HUES48 (cell line): Measurements from ENCODE around the gene KCNN3.

ENCODE experiments used
- H3K27ac ChIP-seq: one replicate; pipeline ENCODE4 v1.7.0; 2013; ENCODE audit warnings: low read depth, low read length, inconsistent platforms
- H3K27me3 ChIP-seq: 2 replicates; pipeline ENCODE4 v1.6.1; 2013; ENCODE audit warnings: mild to moderate bottlenecking, low read length; ENCODE audit not compliant: control insufficient read depth, insufficient read depth
- H3K36me3 ChIP-seq: 2 replicates; pipeline ENCODE4 v1.6.1; 2013; ENCODE audit warnings: low read length; ENCODE audit not compliant: control insufficient read depth, insufficient read depth
- H3K4me1 ChIP-seq: 2 replicates; pipeline ENCODE4 v1.6.1; 2013; ENCODE audit warnings: mild to moderate bottlenecking, low read length; ENCODE audit not compliant: control insufficient read depth, insufficient read depth
- H3K4me3 ChIP-seq: 2 replicates; pipeline ENCODE4 v1.5.1; 2013; ENCODE audit warnings: mild to moderate bottlenecking, low read depth, low read length
- H3K9ac ChIP-seq: 2 replicates; pipeline ENCODE4 v1.6.1; 2013; ENCODE audit warnings: mild to moderate bottlenecking, low read depth, low read length, moderate library complexity
- H3K9me3 ChIP-seq: 2 replicates; pipeline ENCODE4 v1.6.1; 2013; ENCODE audit warnings: low read length; ENCODE audit not compliant: control insufficient read depth, insufficient read depth

The KCNN3 gene

DNA sequence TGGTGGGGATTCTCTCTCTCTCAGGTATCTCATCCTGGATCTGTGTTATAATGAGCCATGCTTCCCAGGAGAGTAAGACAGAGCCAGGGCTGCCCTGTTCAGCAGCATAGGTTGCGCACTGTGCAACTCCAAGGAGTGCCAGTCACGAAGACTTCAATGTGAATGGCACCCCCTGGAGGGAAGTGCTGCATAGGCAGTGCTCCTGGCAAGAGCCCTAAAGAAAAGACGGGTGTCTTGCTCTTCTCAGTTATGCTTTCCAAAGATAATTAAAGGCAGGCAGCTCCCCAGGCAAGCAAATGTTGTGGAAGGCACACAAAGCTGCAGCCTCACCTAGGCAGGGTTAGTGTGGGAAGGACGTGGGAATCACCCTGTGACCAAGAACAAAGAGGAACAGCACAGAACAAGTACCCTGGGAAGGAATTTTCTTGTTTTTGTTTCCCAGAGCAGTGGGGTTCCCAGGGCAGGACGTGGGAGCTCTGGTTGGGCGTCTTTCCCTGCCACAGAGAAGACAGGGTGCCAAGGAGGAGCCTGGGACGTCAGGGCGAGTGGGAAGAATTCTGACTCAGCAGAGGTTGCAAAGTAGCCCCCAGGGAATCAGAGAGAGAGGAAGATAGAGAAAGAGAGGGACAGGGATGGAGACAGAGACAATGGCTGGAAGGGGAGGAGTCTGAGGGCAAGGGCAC is 120.9 kb downstream of the KCNN3 start:
- no peak overlapping the region for H3K4me3 ChIP-seq
- H3K36me3 ChIP-seq: no peaks in the 10 kb centered on the region
- H3K9me3 ChIP-seq: no peaks in the 10 kb centered on the region
- H3K27me3 ChIP-seq: no peaks in the 10 kb centered on the region
- peak overlapping the region; percentile 2 for H3K27ac ChIP-seq
- no peak overlapping the region for H3K9ac ChIP-seq
- H3K4me1 ChIP-seq: peaks cover 20% of the 10 kb centered on the region

DNA sequence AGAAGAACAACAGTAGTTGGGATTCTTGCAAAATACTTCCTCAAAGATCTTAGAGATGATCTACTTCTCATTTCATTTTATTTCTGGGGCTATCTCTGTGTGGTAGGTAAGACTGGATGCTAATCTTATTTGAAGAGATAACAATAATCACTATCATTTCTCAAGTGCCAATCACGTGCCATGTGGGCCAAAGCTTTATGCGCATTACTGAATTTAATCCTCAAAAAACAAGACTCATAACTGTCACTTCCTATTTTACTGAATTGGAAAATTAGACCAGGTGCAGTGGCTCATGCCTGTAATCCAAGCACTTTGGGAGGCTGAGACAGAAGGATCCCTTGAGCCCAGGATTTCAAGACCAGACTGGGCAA is 121.7 kb downstream of the KCNN3 start:
- H3K36me3 ChIP-seq: no peaks in the 10 kb centered on the region
- no peak overlapping the region for H3K27ac ChIP-seq
- no peak overlapping the region for H3K4me3 ChIP-seq
- no peak overlapping the region for H3K9ac ChIP-seq
- H3K9me3 ChIP-seq: no peaks in the 10 kb centered on the region
- peaks cover 28% of the 10 kb centered on the region for H3K4me1 ChIP-seq
- H3K27me3 ChIP-seq: no peaks in the 10 kb centered on the region

DNA sequence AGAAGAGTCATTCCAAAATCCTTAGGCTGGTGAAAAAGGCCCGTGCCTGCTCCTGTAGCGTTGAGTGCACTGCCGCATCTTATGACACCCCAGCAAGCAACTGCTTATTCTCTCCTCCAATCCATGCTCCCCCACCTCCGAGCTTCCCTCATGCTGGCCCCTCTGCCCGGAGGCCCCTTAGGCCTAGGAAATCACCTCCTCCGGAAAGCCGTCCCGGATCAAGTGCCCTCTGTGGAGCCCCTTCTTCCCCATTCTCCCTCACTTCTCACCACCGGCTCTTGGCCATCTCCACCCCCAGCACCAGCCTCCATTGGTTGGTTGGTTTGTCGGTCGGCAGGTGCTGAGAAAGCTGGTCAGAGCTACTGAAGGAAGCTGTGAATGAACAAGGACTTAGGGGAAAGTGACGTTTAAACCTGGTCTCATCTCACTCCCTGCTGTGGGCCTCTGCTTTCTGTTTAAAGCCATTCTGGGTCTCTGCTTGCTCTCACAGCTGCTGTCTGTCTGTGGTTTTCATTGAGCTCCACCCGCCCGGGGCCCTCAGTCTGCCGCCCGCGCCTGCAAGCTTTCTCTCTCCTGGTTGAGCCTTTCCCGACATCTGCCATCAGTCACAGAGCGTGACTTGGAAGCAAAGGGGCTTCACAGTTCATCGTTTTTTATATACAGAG is 122.2 kb downstream of the KCNN3 start:
- peaks cover 31% of the 10 kb centered on the region for H3K4me1 ChIP-seq
- H3K36me3 ChIP-seq: no peaks in the 10 kb centered on the region
- no peak overlapping the region for H3K4me3 ChIP-seq
- H3K9ac ChIP-seq: no peak overlapping the region
- no peaks in the 10 kb centered on the region for H3K9me3 ChIP-seq
- H3K27ac ChIP-seq: no peak overlapping the region
- H3K27me3 ChIP-seq: no peaks in the 10 kb centered on the region

DNA sequence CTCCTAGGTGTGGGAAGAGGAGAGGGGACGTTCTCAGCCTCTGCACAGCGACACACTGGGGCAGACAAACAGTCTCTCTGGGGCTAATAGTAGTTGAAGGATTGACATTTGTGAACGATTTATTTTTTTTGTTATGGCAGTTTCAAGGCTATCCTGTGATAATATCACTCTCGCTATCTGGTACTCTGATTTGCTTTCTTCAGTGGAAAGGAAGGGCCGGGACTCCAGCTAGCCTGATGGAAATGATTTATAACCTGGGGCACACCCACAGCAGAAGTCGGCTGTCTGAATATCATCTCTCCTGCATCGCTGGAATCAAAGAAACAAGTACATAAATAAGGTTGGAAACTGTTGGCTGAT is 122.7 kb downstream of the KCNN3 start:
- H3K36me3 ChIP-seq: no peaks in the 10 kb centered on the region
- H3K27me3 ChIP-seq: no peaks in the 10 kb centered on the region
- H3K9ac ChIP-seq: no peak overlapping the region
- H3K27ac ChIP-seq: no peak overlapping the region
- H3K9me3 ChIP-seq: no peaks in the 10 kb centered on the region
- H3K4me1 ChIP-seq: peaks cover 31% of the 10 kb centered on the region
- H3K4me3 ChIP-seq: no peak overlapping the region

DNA sequence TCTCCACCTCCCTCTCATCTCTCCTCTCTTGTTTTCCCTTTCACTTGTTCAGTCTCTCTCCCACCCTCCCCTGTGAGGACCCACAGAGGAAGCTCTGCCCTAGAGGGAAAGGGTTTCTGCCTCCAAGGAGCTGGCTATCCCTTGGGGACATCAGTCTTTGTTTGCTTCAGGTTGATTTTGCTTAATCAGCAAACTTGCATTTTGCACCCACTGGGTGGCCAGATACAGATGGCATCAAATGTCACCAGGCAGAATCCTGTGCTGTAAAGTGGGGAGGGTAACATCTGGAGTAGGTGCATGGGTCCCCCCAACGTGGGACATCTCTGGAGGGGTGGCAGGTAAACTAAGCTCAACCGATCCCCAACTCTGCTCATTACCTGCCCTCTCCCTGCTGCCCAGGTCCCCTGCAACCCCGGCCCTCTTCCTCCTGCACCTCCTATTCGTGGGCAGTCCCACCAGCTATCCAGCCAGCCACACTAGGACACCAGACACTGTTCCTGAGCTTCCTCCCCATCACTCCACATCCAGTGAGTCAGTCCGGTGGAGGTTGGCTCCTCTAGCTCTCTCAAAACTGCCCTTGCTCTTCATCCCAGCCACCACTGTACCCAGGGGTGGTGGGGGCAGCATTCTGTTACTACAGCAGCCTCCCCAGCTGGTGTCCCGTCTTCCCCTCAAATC is 123.3 kb downstream of the KCNN3 start:
- Histone ChIP-seq H3K9me3 (no peaks in the 10 kb centered on the region), H3K4me3 (no peak overlapping the region), H3K27me3 (no peaks in the 10 kb centered on the region), H3K9ac (no peak overlapping the region), H3K4me1 (peaks cover 31% of the 10 kb centered on the region), H3K27ac (no peak overlapping the region), H3K36me3 (no peaks in the 10 kb centered on the region)

DNA sequence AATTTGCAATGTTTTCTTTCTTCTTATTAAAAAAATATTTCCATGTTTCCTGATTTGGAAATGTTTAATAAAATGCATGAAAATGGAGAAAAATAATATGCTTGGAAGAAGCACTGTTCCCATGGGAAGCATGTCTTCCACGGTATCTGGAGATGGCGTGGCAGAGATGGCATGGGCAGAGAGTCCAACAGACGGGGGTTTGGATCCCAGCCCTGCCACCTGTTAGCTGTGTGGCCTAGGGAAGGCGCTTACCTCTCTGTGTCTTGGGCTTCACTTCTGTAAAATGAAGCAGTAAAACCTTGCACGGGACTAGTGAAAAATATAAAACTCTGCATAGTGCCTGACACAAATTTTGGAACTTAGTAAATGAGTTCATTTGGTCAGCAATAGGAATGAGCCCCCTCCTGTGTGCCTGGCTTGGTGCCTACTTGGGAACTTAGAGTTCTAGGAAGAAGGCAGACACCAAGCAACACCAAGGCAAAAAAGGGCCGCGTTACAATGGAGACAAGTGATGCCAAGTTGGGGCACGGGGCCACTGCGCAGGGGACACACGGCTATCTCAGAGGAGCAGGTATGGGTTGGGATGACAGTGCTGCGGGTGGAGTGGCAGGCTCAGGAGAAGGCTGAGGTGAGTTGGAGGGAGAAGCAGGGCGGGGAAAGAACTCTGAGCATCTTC is 124.2 kb downstream of the KCNN3 start:
- Histone ChIP-seq H3K9ac (no peak overlapping the region), H3K27ac (no peak overlapping the region), H3K9me3 (peaks cover 6% of the 10 kb centered on the region; the same call in 1 of the 2 replicates), H3K4me3 (no peak overlapping the region), H3K4me1 (peaks cover 31% of the 10 kb centered on the region), H3K36me3 (no peaks in the 10 kb centered on the region), H3K27me3 (no peaks in the 10 kb centered on the region)

DNA sequence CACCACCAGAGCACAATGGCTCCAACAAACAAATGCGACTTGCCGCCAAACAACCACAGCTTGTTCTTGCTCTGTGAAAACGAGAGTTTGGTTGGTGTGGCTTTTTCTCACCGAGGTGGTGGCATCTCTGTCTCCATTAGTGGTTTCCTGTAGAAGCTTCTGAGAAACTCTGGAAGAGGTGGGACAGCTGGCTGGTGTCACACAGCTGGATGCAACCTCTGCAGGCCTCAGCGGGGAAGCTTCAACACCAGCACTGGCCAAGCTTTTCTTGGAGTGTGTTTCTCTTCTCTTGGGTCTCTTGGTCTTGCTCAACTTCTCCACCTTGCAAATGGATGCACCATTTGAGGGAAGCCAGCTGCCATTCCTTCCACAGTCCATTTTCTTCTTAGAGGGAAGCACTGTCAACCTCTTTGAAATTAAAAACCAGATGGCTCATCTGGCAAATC is 124.8 kb downstream of the KCNN3 start:
- no peak overlapping the region for H3K4me3 ChIP-seq
- H3K9me3 ChIP-seq: peaks cover 7% of the 10 kb centered on the region; the same call in 1 of the 2 replicates
- no peaks in the 10 kb centered on the region for H3K27me3 ChIP-seq
- H3K27ac ChIP-seq: no peak overlapping the region
- H3K9ac ChIP-seq: no peak overlapping the region
- H3K4me1 ChIP-seq: peaks cover 31% of the 10 kb centered on the region
- no peaks in the 10 kb centered on the region for H3K36me3 ChIP-seq

DNA sequence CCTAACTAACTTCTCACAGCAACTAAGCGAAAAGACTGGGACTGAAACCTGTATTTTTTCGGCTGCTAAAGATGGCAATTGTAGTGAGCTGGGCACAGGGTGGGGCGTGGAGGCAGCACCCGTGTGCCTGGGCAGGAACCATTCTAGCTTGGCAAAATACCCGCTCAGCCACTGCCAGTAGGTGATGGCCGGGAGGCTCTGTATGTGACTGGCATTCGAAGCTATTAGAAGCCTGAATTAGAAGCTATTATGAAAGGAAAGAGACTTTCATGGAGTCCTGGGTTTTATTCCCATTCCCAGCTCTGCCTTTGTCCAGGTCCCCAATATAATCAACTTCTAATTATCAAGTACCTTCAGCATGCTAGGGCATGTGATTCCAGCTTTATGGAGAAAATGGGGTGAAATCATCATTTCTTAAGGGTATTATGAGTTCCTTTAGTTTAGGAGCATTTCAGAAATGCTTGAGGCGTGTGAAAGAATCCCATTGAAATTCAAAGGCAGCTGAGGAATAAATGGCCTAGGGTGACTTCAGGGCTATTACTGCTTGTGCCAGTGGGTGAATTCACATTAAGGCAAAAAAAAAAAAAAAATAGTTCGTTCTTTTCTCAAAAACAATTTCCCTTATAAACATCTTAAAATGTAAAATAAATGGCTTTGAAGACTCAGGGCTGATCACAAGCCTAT is 125.6 kb downstream of the KCNN3 start:
- no peak overlapping the region for H3K4me3 ChIP-seq
- no peak overlapping the region for H3K27ac ChIP-seq
- no peaks in the 10 kb centered on the region for H3K27me3 ChIP-seq
- no peaks in the 10 kb centered on the region for H3K36me3 ChIP-seq
- peaks cover 7% of the 10 kb centered on the region; the same call in 1 of the 2 replicates for H3K9me3 ChIP-seq
- H3K4me1 ChIP-seq: peaks cover 31% of the 10 kb centered on the region
- no peak overlapping the region for H3K9ac ChIP-seq

DNA sequence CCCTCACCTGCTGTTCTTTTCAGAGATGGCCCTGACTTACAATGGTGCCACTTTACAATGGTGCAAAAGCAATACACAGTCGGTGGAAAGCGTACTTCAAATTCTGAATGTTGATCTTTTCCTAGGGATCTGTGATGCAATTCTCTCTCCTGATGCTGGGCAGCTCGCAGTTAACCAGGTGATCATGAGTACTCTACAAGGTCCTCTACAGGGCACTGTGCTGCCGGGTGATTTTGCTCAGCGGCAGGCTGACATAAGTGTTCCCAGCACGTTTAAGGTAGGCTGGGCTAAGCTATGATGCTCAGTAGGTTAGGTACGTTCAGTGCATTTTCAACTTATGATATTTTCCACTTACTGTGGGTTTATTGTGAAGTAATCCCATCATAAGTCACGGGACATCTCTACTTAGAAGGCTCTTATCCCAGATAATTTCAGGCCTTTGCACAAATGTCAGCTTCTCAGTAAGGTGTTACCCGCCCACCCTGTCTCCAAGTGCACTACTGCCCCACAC is 126.5 kb downstream of the KCNN3 start:
- H3K27ac ChIP-seq: no peak overlapping the region
- H3K4me1 ChIP-seq: peaks cover 26% of the 10 kb centered on the region
- H3K36me3 ChIP-seq: no peaks in the 10 kb centered on the region
- no peak overlapping the region for H3K4me3 ChIP-seq
- peaks cover 7% of the 10 kb centered on the region; the same call in 1 of the 2 replicates for H3K9me3 ChIP-seq
- no peak overlapping the region for H3K9ac ChIP-seq
- no peaks in the 10 kb centered on the region for H3K27me3 ChIP-seq

DNA sequence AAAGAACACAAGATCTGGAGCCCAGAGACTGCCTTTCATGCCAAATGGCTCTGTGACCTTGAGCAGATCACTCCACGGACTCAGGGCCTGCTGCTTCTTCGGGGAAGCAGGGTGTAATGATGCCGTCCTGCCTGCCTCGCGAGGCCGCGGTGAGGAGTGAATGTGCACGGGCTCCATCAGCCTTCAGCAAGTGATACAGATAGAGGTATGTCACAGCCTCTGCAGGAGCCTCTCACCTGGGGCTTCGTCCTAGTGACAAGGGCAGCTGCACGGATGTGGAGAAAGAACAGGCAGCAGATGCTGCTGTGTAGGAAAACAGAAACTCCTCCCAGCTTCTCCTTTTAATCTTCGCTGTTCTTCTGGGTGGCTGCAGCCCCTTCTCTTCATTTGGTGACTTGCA is 127.5 kb downstream of the KCNN3 start:
- H3K36me3 ChIP-seq: no peaks in the 10 kb centered on the region
- peaks cover 7% of the 10 kb centered on the region; the same call in 1 of the 2 replicates for H3K9me3 ChIP-seq
- H3K9ac ChIP-seq: no peak overlapping the region
- H3K27ac ChIP-seq: no peak overlapping the region
- no peaks in the 10 kb centered on the region for H3K27me3 ChIP-seq
- no peak overlapping the region for H3K4me3 ChIP-seq
- peaks cover 26% of the 10 kb centered on the region for H3K4me1 ChIP-seq
